Endothelial cell of umbilical vein (primary cell): ENCODE results near the gene SBK1. TPM values are rescaled to one million over a fixed set of nuclear protein-coding genes. Genes with fewer than 3 reads are reported as not detected.

Experiments
- BruUV-seq: library from RNA; stranded (reverse); fragments of 400-500 nt; replicated peaks from 2 replicates; lab custom pipeline; 2021; lab: Mats Ljungman, UMichigan
- CTCF ChIA-PET: fragments of 300-600, 350-600 bp; sonication (Branson Sonifier 250); formaldehyde crosslinking; loops from one replicate; lab custom pipeline; 2021; ENCODE audit warnings: antibody characterized with exemption, inconsistent platforms; lab: Charles Lee
- POLR2A ChIA-PET: fragments of 300-600, 350-600 bp; sonication (Branson Sonifier 250); formaldehyde crosslinking; loops from one replicate; lab custom pipeline; 2021; ENCODE audit warnings: antibody characterized with exemption, inconsistent platforms; lab: Charles Lee
- DNase-seq: peaks from one replicate; pipeline ENCODE4 v3.0.0-alpha.2; 2011; ENCODE audit warnings: low read depth, low spot score
- FAIRE-seq: peaks from 2 replicates; lab custom pipeline; 2011; peaks lifted over from hg19 to GRCh38; lab: Jason Lieb, UNC
- H2AFZ ChIP-seq: 2 replicates; pipeline ENCODE4 v1.6.0; 2012; ENCODE audit warnings: low read depth, low read length, control low read depth, inconsistent platforms
- H3K27ac ChIP-seq: 2 replicates; pipeline ENCODE4 v1.5.1; 2011; ENCODE audit warnings: low read depth, mild to moderate bottlenecking, control low read depth, low read length, moderate library complexity; ENCODE audit not compliant: insufficient read depth
- H3K27me3 ChIP-seq, 2 experiments: 2 replicates each; pipeline versions ENCODE4 v1.6.0 to v1.6.1; 2011; ENCODE audit warnings: low read length in 2 of 2, mixed read lengths in 1 of 2; ENCODE audit not compliant: control insufficient read depth in 2 of 2, insufficient read depth in 2 of 2
- H3K36me3 ChIP-seq, 2 experiments: 2 replicates in 1 of 2; 3 replicates in 1 of 2; pipeline ENCODE4 v1.5.1; 2011; ENCODE audit warnings: low read length in 2 of 2, mild to moderate bottlenecking in 1 of 2, moderate library complexity in 1 of 2; ENCODE audit not compliant: control insufficient read depth in 2 of 2, insufficient read depth in 2 of 2; ENCODE audit errors: extremely low read depth in 1 of 2
- H3K4me1 ChIP-seq: 3 replicates; pipeline ENCODE4 v1.5.1; 2011; ENCODE audit warnings: mild to moderate bottlenecking, low read length; ENCODE audit not compliant: control insufficient read depth, insufficient read depth; ENCODE audit errors: extremely low read depth
- H3K4me2 ChIP-seq: 2 replicates; pipeline ENCODE4 v1.6.1; 2011; ENCODE audit warnings: low read length, control low read depth, mixed read lengths; ENCODE audit not compliant: insufficient read depth
- H3K4me3 ChIP-seq, 3 experiments: fragments of 200-600 bp in 1 of 3; sonication (generic), shearing (Covaris generic) in 1 of 3; replicated peaks in 1 of 3; 2 replicates each; pipeline ENCODE4 v1.5.1; 2011 to 2016; ENCODE audit warnings: control low read depth in 3 of 3, low read length in 3 of 3, mild to moderate bottlenecking in 2 of 3, inconsistent platforms in 1 of 3, low read depth in 1 of 3, moderate library complexity in 1 of 3; ENCODE audit not compliant: insufficient read depth in 1 of 3
- H3K79me2 ChIP-seq: 2 replicates; pipeline ENCODE4 v1.6.0; 2012; ENCODE audit warnings: low read length, inconsistent platforms; ENCODE audit not compliant: control insufficient read depth, insufficient read depth
- H3K9ac ChIP-seq: replicated peaks from 2 replicates; pipeline ENCODE3; 2011; ENCODE audit warnings: low read length, control low read depth; ENCODE audit not compliant: insufficient read depth; ENCODE audit errors: extremely low read depth
- H3K9me1 ChIP-seq: replicated peaks from 3 replicates; pipeline ENCODE4 v1.6.0; 2011; ENCODE audit warnings: mild to moderate bottlenecking, low read length; ENCODE audit not compliant: control insufficient read depth, insufficient read depth; ENCODE audit errors: extremely low read depth
- H3K9me3 ChIP-seq: replicated peaks from 2 replicates; pipeline ENCODE4 v1.5.1; 2012; ENCODE audit warnings: low read length, inconsistent platforms; ENCODE audit not compliant: control insufficient read depth, insufficient read depth
- H4K20me1 ChIP-seq: replicated peaks from 2 replicates; pipeline ENCODE3; 2011; ENCODE audit warnings: mild to moderate bottlenecking, low read length; ENCODE audit not compliant: control insufficient read depth, insufficient read depth; ENCODE audit errors: extremely low read depth
- EZH2 ChIP-seq: IDR thresholded peaks from 2 replicates; pipeline ENCODE4 v1.6.1; 2012; ENCODE audit warnings: borderline replicate concordance, low read depth, mild to moderate bottlenecking, moderate library complexity, low read length, inconsistent platforms; ENCODE audit not compliant: severe bottlenecking
- FOS ChIP-seq: IDR thresholded peaks from 2 replicates; pipeline ENCODE4 v1.6.1; 2011; ENCODE audit warnings: mild to moderate bottlenecking, low read length, moderate library complexity, borderline replicate concordance; ENCODE audit not compliant: insufficient read depth
- GATA2 ChIP-seq: IDR thresholded peaks from 2 replicates; pipeline ENCODE4 v1.7.0; 2011; ENCODE audit warnings: low read depth, mild to moderate bottlenecking, moderate library complexity, mixed read lengths, low read length; ENCODE audit not compliant: insufficient read length, insufficient read depth
- JUN ChIP-seq: IDR thresholded peaks from 2 replicates; pipeline ENCODE4 v1.6.1; 2011; ENCODE audit warnings: borderline replicate concordance, low read depth; ENCODE audit not compliant: insufficient read length, insufficient read depth
- MYC ChIP-seq: IDR thresholded peaks from one replicate; pipeline ENCODE4 v1.6.1; 2011; ENCODE audit warnings: mild to moderate bottlenecking, low read depth, low read length
- POLR2A ChIP-seq: IDR thresholded peaks from 2 replicates; pipeline ENCODE4 v1.6.1; 2012; ENCODE audit warnings: low read depth, mild to moderate bottlenecking, control low read depth, low read length
- POLR2AphosphoS5 ChIP-seq: IDR thresholded peaks from 2 replicates; pipeline ENCODE4 v1.6.1; 2012; ENCODE audit warnings: low read depth, mild to moderate bottlenecking, control low read depth, low read length, moderate library complexity; ENCODE audit not compliant: insufficient read depth
- dilution Hi-C: fragments of 300-500 bp; cut with MboI; formaldehyde crosslinking; loops from one replicate; pipeline ENCODE4 v1.15.0; 2019; ENCODE audit warnings: low sequenced_read_pairs; ENCODE audit not compliant: extremely low pct_ligation_motif_present
- intact Hi-C: fragments of 100-400 bp; cut with micrococcal nuclease; formaldehyde crosslinking; loops from one replicate; pipeline ENCODE4 v1.10.0; 2022
- polyA plus RNA-seq, 4 experiments: library from polyadenylated mRNA; depleted of rRNA in 3 of 4; stranded (reverse) in 3 of 4; unstranded in 1 of 4; fragments of >200 nt; gene quantifications; 2 replicates each; pipeline versions ENCODE4 v1.2.1 to v1.2.3, GENCODE V29; 2011 to 2012; ENCODE audit warnings: missing spikeins in 1 of 4
- total RNA-seq: library from RNA; stranded (reverse); gene quantifications from 2 replicates; pipeline ENCODE4 v1.2.3, GENCODE V29; 2021
- TF ChIP-seq, protein P1 (sequence below), 2 donors: IDR thresholded peaks; 1 replicate in 1 of 2; 2 replicates in 1 of 2; pipeline ENCODE4 v1.5.1; 2011; ENCODE audit warnings: low read length in 2 of 2, mild to moderate bottlenecking in 2 of 2, moderate library complexity in 2 of 2, control low read depth in 1 of 2, inconsistent platforms in 1 of 2, low read depth in 1 of 2; ENCODE audit not compliant: insufficient read depth in 1 of 2; ENCODE audit errors: extremely low read depth in 1 of 2
- TF ChIP-seq, protein P2 (sequence below): IDR thresholded peaks from 2 replicates; pipeline ENCODE4 v1.6.1; 2011; ENCODE audit not compliant: insufficient read depth, insufficient read length

SBK1 gene
- total and polyA plus RNA-seq, 2 donors (not counting 3 experiments of a cell fraction or from before 2014, with no cell fraction given) = 0.19 to 0.51 TPM

GRCh38 chr16:28298511-28298878 lies 6.2 kb downstream of the SBK1 start:
- H3K27me3 ChIP-seq = peaks cover 5 to 13% of the 10 kb centered on the region in 2 experiments
- H3K9ac ChIP-seq = no peak overlapping the region
- no peaks in the 10 kb centered on the region for H3K9me3 ChIP-seq
- intact Hi-C loops (no loop called here), dilution Hi-C loops (no loop called here)
- no peak for DNase-seq
- H3K4me3 ChIP-seq = no peak overlapping the region
- no peaks in the 10 kb centered on the region for H3K4me1 ChIP-seq
- ChIA-PET CTCF (interaction anchor here (0.7 to 3.5 kb wide), 2 partner anchors 17 to 18 kb away, joined by 3 to 9 read pairs; no protein-coding TSS in a partner anchor), POLR2A (no interaction called here)
- H3K36me3 ChIP-seq = no peaks in the 10 kb centered on the region
- H4K20me1 ChIP-seq = no peaks in the 10 kb centered on the region
- no peak overlapping the region for H2AFZ ChIP-seq
- FAIRE-seq = no peak
- TF ChIP-seq EZH2 (no peak), JUN (no peak), FOS (no peak), MYC (no peak), POLR2A (no peak), POLR2AphosphoS5 (no peak), GATA2 (no peak)
- TF ChIP-seq, protein P1, sequence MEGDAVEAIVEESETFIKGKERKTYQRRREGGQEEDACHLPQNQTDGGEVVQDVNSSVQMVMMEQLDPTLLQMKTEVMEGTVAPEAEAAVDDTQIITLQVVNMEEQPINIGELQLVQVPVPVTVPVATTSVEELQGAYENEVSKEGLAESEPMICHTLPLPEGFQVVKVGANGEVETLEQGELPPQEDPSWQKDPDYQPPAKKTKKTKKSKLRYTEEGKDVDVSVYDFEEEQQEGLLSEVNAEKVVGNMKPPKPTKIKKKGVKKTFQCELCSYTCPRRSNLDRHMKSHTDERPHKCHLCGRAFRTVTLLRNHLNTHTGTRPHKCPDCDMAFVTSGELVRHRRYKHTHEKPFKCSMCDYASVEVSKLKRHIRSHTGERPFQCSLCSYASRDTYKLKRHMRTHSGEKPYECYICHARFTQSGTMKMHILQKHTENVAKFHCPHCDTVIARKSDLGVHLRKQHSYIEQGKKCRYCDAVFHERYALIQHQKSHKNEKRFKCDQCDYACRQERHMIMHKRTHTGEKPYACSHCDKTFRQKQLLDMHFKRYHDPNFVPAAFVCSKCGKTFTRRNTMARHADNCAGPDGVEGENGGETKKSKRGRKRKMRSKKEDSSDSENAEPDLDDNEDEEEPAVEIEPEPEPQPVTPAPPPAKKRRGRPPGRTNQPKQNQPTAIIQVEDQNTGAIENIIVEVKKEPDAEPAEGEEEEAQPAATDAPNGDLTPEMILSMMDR (IDR thresholded peaks at IDR 0.05; ENCODE audit: extremely low read depth in 1 of 2, insufficient read depth in 1 of 2, low read depth in 1 of 2, low read length in 2 of 2) = no peak
- TF ChIP-seq, protein P2, sequence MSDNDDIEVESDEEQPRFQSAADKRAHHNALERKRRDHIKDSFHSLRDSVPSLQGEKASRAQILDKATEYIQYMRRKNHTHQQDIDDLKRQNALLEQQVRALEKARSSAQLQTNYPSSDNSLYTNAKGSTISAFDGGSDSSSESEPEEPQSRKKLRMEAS = no peak
- BruUV-seq = no TSS peak
- no peak overlapping the region for H3K4me2 ChIP-seq
- H3K27ac ChIP-seq = no peak overlapping the region
- H3K79me2 ChIP-seq = no peaks in the 10 kb centered on the region
- H3K9me1 ChIP-seq = no peaks in the 10 kb centered on the region
